Body of pancreas (tissue), 4 donors: Measurements from ENCODE around the gene INTS15. TPM values are rescaled to one million over a fixed set of nuclear protein-coding genes. Genes with fewer than 3 reads are reported as not detected.

Experiments used
- ATAC-seq: fragments of 150-250 bp; one replicate; pipeline ENCODE4 v1.9.1; 2016
- DNase-seq, 4 donors: peaks; one replicate each; pipeline ENCODE4 v3.0.0-alpha.2; 2019
- H3K27ac ChIP-seq, 4 donors: fragments of 200-600 bp; sonication (generic); 1 replicate in 3 of 4; 2 replicates in 1 of 4; pipeline versions ENCODE4 v1.5.1 to v1.6.1; 2016 to 2019; ENCODE audit warnings: mild to moderate bottlenecking in 1 of 4, mixed read lengths in 1 of 4, moderate library complexity in 1 of 4
- H3K27me3 ChIP-seq, 2 donors: fragments of 200-600 bp; sonication (generic); one replicate each; pipeline ENCODE4 v1.6.0; 2016; ENCODE audit warnings: mild to moderate bottlenecking in 1 of 2
- H3K36me3 ChIP-seq, 2 donors: fragments of 200-600 bp; sonication (generic); replicated peaks in 1 of 2; 2 replicates each; pipeline ENCODE4 v1.5.1; 2016; ENCODE audit warnings: low read depth in 2 of 2; ENCODE audit not compliant: insufficient read depth in 1 of 2
- H3K4me1 ChIP-seq: fragments of 200-600 bp; sonication (generic); one replicate; pipeline ENCODE4 v1.6.0; 2016
- H3K4me3 ChIP-seq, 2 donors: fragments of 200-600 bp; sonication (generic); 1 replicate in 1 of 2; 2 replicates in 1 of 2; pipeline ENCODE4 v1.5.1; 2016 to 2019
- H3K9me3 ChIP-seq, 3 donors: fragments of 200-600 bp; sonication (generic); 1 replicate in 2 of 3; 2 replicates in 1 of 3; pipeline ENCODE4 v1.5.1; 2016
- CTCF ChIP-seq, 7 experiments: fragments of 450-650 bp in 4 of 7; fragments of 200-600 bp in 3 of 7; sonication (generic) in 3 of 7; IDR thresholded peaks; one replicate each; pipeline ENCODE4 v1.5.1; 2016 to 2019; ENCODE audit warnings: antibody characterized with exemption in 7 of 7
- POLR2A ChIP-seq, 3 donors: fragments of 450-650 bp; IDR thresholded peaks; one replicate each; pipeline ENCODE4 v1.6.1; 2016; ENCODE audit warnings: antibody characterized with exemption in 3 of 3, mild to moderate bottlenecking in 2 of 3
- WGBS, 2 donors: methylation state at CpG; one replicate each; pipeline ENCODE4 v1.1.5; 2017; 5-methylcytosine and 5-hydroxymethylcytosine counted together
- intact Hi-C: fragments of 100-400 bp; cut with DNase I; formaldehyde crosslinking; loops from one replicate; pipeline ENCODE4 v1.15.1; 2023
- total RNA-seq, 2 donors: library from RNA; depleted of rRNA; stranded (reverse); fragments of >200 nt; gene quantifications; one replicate each; pipeline ENCODE4 v1.1.0, GENCODE V29; 2016

The INTS15 gene
- total RNA-seq, 2 donors from 2014 or later: 25.7 to 40.5 TPM

GRCh38 chr7:6606866-6607583, 17.2 kb downstream of the INTS15 start:
- no peak for DNase-seq

DNA sequence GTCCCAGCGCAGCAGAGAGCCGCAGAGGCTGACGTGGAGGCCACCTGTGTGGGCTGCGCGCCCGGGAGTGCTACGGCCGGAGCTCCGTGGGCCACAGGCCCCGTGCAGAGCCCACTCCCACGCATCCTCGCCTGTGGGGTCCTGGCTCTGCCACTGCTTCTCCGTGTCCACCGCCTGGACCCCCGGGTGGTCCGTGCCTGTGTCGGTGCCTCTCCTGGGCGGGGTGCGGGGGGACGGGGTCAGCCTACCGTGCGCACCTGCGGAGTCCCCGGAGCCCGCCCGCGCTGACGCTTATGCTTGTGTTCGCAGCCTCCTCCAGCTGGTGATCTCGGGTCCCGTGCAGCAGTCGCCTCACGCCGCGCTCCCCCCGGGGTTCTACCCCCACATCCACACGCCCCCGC, 17.8 kb downstream of the INTS15 start:
- Histone ChIP-seq H3K36me3 (no peaks in the 10 kb centered on the region), H3K27ac (no peak overlapping the region), H3K27me3 (no peaks in the 10 kb centered on the region), H3K4me1 (no peaks in the 10 kb centered on the region), H3K4me3 (no peak overlapping the region), H3K9me3 (no peaks in the 10 kb centered on the region)
- ATAC-seq (no peak), DNase-seq (no peak)
- intact Hi-C loops: no loop called here
- TF ChIP-seq CTCF (IDR thresholded peaks at IDR 0.05): no peak
- no peak for TF ChIP-seq POLR2A (IDR thresholded peaks at IDR 0.05)
- 93 to 94% methylated on average over 15 to 22 of the region's 38 CpGs for WGBS, 2 donors

More at GRCh38 chr7:6606866-6607583, 17.2 kb downstream of the INTS15 start:
- H3K4me3 ChIP-seq: no peak overlapping the region
- 89 to 90% methylated on average over 15 to 36 of the region's 36 CpGs for WGBS, 2 donors
- intact Hi-C loops: no loop called here
- ATAC-seq: no peak
- TF ChIP-seq CTCF (IDR thresholded peaks at IDR 0.05): no peak
- TF ChIP-seq POLR2A (IDR thresholded peaks at IDR 0.05): no peak
- no peak overlapping the region for H3K27ac ChIP-seq
- no peaks in the 10 kb centered on the region for H3K36me3 ChIP-seq
- no peaks in the 10 kb centered on the region for H3K9me3 ChIP-seq
- no peaks in the 10 kb centered on the region for H3K27me3 ChIP-seq
- H3K4me1 ChIP-seq: no peaks in the 10 kb centered on the region

DNA sequence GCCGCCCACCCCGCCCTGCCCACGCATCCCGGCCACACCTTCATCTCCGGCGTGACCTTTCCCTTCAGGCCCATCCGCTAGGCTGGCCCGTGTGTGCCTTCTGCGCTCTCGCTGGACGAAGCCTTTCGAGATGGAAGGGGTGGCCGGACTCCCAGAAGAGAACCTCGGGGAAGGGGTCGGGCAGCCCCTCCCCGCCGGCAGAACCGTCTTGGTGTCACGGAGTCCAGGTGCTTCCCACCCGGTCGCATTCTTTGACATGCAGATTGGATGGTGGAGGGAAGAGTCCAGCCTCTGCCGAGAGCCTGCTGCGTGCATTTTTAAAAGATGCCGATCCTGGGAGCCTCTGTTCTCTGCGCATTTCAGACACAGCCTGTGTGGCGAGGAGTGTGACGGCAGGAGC, 18.3 kb downstream of the INTS15 start:
- no peaks in the 10 kb centered on the region for H3K9me3 ChIP-seq
- TF ChIP-seq CTCF (IDR thresholded peaks at IDR 0.05) (no peak), POLR2A (IDR thresholded peaks at IDR 0.05) (no peak)
- ATAC-seq: no peak
- H3K36me3 ChIP-seq: no peaks in the 10 kb centered on the region
- 92 to 99% methylated on average over 15 to 20 of the region's 27 CpGs for WGBS, 2 donors
- DNase-seq: no peak
- H3K27me3 ChIP-seq: no peaks in the 10 kb centered on the region
- H3K4me3 ChIP-seq: no peak overlapping the region
- no peaks in the 10 kb centered on the region for H3K4me1 ChIP-seq
- H3K27ac ChIP-seq: no peak overlapping the region
- intact Hi-C loops: no loop called here

DNA sequence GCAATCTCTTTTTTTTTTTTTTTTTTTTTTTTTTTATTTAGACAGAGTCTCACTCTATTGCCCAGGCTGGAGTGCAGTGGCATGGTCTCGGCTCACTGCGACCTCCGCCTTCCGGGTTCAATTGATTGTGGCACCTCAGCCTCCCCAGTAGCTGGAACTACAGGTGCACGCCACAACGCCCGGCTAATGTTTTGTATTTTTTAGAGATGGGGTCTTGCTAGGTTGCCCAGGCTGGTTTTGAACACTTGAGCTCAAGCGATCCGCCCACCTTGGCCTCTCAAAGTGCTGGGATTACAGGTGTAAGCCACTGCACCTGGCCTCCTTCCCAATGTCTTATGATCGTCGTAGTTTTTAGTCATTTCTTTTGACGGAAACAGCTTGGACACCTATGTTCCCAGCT, 19.0 kb downstream of the INTS15 start:
- no peaks in the 10 kb centered on the region for H3K27me3 ChIP-seq
- no peak for DNase-seq
- WGBS, 2 donors: 90 to 91% methylated on average over 12 of the region's 12 CpGs
- ATAC-seq: no peak
- TF ChIP-seq CTCF (IDR thresholded peaks at IDR 0.05) (no peak), POLR2A (IDR thresholded peaks at IDR 0.05) (no peak)
- intact Hi-C loops: no loop called here
- no peak overlapping the region for H3K4me3 ChIP-seq
- H3K9me3 ChIP-seq: no peaks in the 10 kb centered on the region
- H3K27ac ChIP-seq: no peak overlapping the region
- H3K4me1 ChIP-seq: no peaks in the 10 kb centered on the region
- no peaks in the 10 kb centered on the region for H3K36me3 ChIP-seq

- ATAC-seq (no peak), DNase-seq (no peak)
- intact Hi-C loops: no loop called here
- Histone ChIP-seq H3K27me3 (no peaks in the 10 kb centered on the region), H3K4me1 (peaks cover 7% of the 10 kb centered on the region), H3K9me3 (no peaks in the 10 kb centered on the region), H3K36me3 (no peaks in the 10 kb centered on the region), H3K27ac (no peak overlapping the region), H3K4me3 (no peak overlapping the region)
- 57 to 65% methylated on average over 7 of the region's 7 CpGs for WGBS, 2 donors
- TF ChIP-seq CTCF (IDR thresholded peaks at IDR 0.05): no peak
- no peak for TF ChIP-seq POLR2A (IDR thresholded peaks at IDR 0.05)
Observed at GRCh38 chr7:6612819-6613218, 23.0 kb downstream of the INTS15 start.
